Measurements from ENCODE around the gene FBXW10B. TPM values are rescaled to one million over a fixed set of nuclear protein-coding genes. Genes with fewer than 3 reads are reported as not detected.
"Not testable (repeated sequence)": the region's sequence is repeated elsewhere in the genome, so short reads cannot be mapped to it uniquely, and the experiment has no call there.

FBXW10B gene
- total RNA-seq, 1 experiment from 2014 or later = 0.26 TPM

DNA sequence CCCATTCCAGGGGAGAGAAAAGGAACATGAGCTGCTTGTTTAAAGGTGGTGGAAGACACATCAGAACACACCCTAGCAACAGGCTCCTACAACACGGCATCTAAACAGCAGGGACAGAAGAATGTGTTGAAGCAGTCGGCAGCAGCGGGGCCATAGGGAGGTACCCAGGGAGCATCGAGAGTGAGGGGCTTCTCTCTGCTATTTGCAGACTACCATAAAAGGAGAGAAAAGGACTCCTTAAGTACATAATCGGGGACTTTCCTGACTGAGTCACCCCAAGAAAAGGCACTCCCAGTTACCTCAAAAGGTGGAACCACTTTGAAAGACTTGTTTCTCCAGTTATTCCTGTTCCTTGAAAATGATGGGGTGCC is 26.4 kb upstream of the FBXW10B start:
- H3K79me2 ChIP-seq (ENCODE audit: low read length); H3K4me3 ChIP-seq (ENCODE audit: low read length); H3K27ac ChIP-seq (ENCODE audit: low read length); H2AFZ ChIP-seq (ENCODE audit: low read length); H4K20me1 ChIP-seq (ENCODE audit: insufficient read depth, low read depth, low read length); H3K9me2 ChIP-seq (replicated peaks; ENCODE audit: insufficient read depth, low read length); H3K27me3 ChIP-seq (ENCODE audit: low read length); H3K36me3 ChIP-seq (ENCODE audit: insufficient read depth, low read length); H3K9me3 ChIP-seq (ENCODE audit: low read length); H3K4me2 ChIP-seq (ENCODE audit: low read depth, low read length, poor library complexity, severe bottlenecking); H3K9ac ChIP-seq (ENCODE audit: low read length); H3K4me1 ChIP-seq (ENCODE audit: low read length): not testable (repeated sequence)
- peak; percentile 34 for DNase-seq

GRCh38 chr17:15645099-15645941 is 25.8 kb upstream of the FBXW10B start:
- not testable (repeated sequence) for H3K9me2 ChIP-seq (replicated peaks; ENCODE audit: insufficient read depth, low read length); H3K27ac ChIP-seq (ENCODE audit: low read length); H3K9me3 ChIP-seq (ENCODE audit: low read length); H4K20me1 ChIP-seq (ENCODE audit: insufficient read depth, low read depth, low read length); H3K27me3 ChIP-seq (ENCODE audit: low read length); H3K36me3 ChIP-seq (ENCODE audit: insufficient read depth, low read length); H3K4me1 ChIP-seq (ENCODE audit: low read length); H3K4me3 ChIP-seq (ENCODE audit: low read length); H3K9ac ChIP-seq (ENCODE audit: low read length); H3K4me2 ChIP-seq (ENCODE audit: low read depth, low read length, poor library complexity, severe bottlenecking); H2AFZ ChIP-seq (ENCODE audit: low read length); H3K79me2 ChIP-seq (ENCODE audit: low read length)
- peak; percentile 27 for DNase-seq

DNA sequence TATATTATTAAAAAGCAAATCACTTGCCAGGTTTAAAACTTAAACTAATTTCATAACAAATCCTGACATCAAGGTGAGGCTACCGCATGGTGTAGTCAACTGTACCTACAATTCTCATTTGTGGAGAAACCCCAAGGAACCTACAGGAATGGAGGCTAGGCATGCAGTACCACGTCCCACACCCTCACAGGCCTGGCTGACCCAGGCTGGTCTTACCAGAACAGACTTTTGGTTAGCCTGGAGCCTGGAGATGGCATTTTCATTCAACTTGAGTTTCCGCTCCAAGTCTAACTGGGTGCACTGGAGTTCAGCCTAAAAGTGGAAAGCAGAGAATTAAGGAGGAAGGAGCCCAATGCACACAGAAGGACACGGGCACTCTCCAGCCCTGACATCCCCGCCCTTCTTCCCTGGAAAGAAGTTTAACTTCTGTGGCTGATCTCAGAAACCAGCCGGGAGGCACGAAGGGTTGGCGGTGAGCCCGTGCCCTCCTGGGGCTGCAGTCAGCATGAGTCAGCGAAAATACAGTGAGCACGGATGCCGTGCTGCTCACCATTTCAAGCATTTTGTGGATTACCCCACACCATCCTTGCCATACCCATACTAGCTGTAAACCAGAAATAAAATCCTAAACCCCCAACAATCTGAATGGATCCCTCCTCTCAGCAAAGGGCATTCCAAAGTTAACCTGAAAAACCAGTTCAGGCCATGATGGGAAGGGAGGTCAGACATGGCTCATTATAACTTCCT is 23.2 kb upstream of the FBXW10B start:
- H3K9ac ChIP-seq (ENCODE audit: low read length); H4K20me1 ChIP-seq (ENCODE audit: insufficient read depth, low read depth, low read length); H2AFZ ChIP-seq (ENCODE audit: low read length); H3K79me2 ChIP-seq (ENCODE audit: low read length); H3K27ac ChIP-seq (ENCODE audit: low read length); H3K4me2 ChIP-seq (ENCODE audit: low read depth, low read length, poor library complexity, severe bottlenecking); H3K9me2 ChIP-seq (replicated peaks; ENCODE audit: insufficient read depth, low read length); H3K4me1 ChIP-seq (ENCODE audit: low read length); H3K27me3 ChIP-seq (ENCODE audit: low read length); H3K9me3 ChIP-seq (ENCODE audit: low read length); H3K36me3 ChIP-seq (ENCODE audit: insufficient read depth, low read length); H3K4me3 ChIP-seq (ENCODE audit: low read length); DNase-seq: not testable (repeated sequence)

- not testable (repeated sequence) for H3K79me2 ChIP-seq (ENCODE audit: low read length); DNase-seq; H3K4me3 ChIP-seq (ENCODE audit: low read length); H3K9me3 ChIP-seq (ENCODE audit: low read length); H3K9ac ChIP-seq (ENCODE audit: low read length); H3K27me3 ChIP-seq (ENCODE audit: low read length); H3K27ac ChIP-seq (ENCODE audit: low read length); H3K36me3 ChIP-seq (ENCODE audit: insufficient read depth, low read length); H4K20me1 ChIP-seq (ENCODE audit: insufficient read depth, low read depth, low read length); H2AFZ ChIP-seq (ENCODE audit: low read length); H3K4me1 ChIP-seq (ENCODE audit: low read length); H3K4me2 ChIP-seq (ENCODE audit: low read depth, low read length, poor library complexity, severe bottlenecking); H3K9me2 ChIP-seq (replicated peaks; ENCODE audit: insufficient read depth, low read length)
Observed at GRCh38 chr17:15642014-15642413, 22.5 kb upstream of the FBXW10B start.

- not testable (repeated sequence) for H3K9ac ChIP-seq (ENCODE audit: low read length); H3K9me3 ChIP-seq (ENCODE audit: low read length); H3K27me3 ChIP-seq (ENCODE audit: low read length); H3K27ac ChIP-seq (ENCODE audit: low read length); H3K9me2 ChIP-seq (replicated peaks; ENCODE audit: insufficient read depth, low read length); H3K36me3 ChIP-seq (ENCODE audit: insufficient read depth, low read length); DNase-seq; H3K4me2 ChIP-seq (ENCODE audit: low read depth, low read length, poor library complexity, severe bottlenecking); H4K20me1 ChIP-seq (ENCODE audit: insufficient read depth, low read depth, low read length); H3K4me3 ChIP-seq (ENCODE audit: low read length); H3K79me2 ChIP-seq (ENCODE audit: low read length); H2AFZ ChIP-seq (ENCODE audit: low read length); H3K4me1 ChIP-seq (ENCODE audit: low read length)
Observed at GRCh38 chr17:15630930-15631453, 11.5 kb upstream of the FBXW10B start.

GRCh38 chr17:15629991-15630390 is 10.5 kb upstream of the FBXW10B start:
- H3K36me3 ChIP-seq (ENCODE audit: insufficient read depth, low read length); DNase-seq; H3K4me3 ChIP-seq (ENCODE audit: low read length); H2AFZ ChIP-seq (ENCODE audit: low read length); H3K79me2 ChIP-seq (ENCODE audit: low read length); H3K4me2 ChIP-seq (ENCODE audit: low read depth, low read length, poor library complexity, severe bottlenecking); H3K9me3 ChIP-seq (ENCODE audit: low read length); H3K27ac ChIP-seq (ENCODE audit: low read length); H3K4me1 ChIP-seq (ENCODE audit: low read length); H4K20me1 ChIP-seq (ENCODE audit: insufficient read depth, low read depth, low read length); H3K27me3 ChIP-seq (ENCODE audit: low read length); H3K9ac ChIP-seq (ENCODE audit: low read length); H3K9me2 ChIP-seq (replicated peaks; ENCODE audit: insufficient read depth, low read length): not testable (repeated sequence)

DNA sequence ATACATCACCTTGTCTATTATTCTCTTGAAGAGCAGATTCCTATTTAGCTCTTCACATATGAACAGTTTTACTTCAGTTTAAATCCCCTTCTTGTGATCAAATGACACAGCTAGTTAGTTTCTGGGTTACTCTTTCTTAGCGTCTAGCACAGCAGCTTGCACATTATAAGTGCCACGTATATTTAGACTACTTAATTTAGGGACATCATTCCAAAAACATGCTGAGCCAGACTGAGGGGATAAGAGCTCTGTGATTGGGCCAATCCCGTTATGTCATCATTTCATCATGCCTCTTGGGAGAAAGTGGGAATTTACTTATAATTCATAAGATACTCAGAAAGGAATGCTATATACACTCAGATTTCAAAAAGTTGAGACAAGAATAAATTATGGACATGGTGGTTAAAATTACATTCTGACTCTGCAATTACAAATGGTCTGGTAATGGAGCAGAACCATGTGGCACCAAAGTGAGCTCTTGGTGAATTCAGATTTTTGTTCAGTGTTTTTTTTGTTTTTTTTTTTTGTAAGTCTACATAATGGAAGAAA is 4.2 kb upstream of the FBXW10B start:
- H3K27me3 ChIP-seq (ENCODE audit: low read length); H2AFZ ChIP-seq (ENCODE audit: low read length); H3K36me3 ChIP-seq (ENCODE audit: insufficient read depth, low read length); H3K9ac ChIP-seq (ENCODE audit: low read length); H3K4me1 ChIP-seq (ENCODE audit: low read length); H3K9me3 ChIP-seq (ENCODE audit: low read length); DNase-seq; H4K20me1 ChIP-seq (ENCODE audit: insufficient read depth, low read depth, low read length); H3K9me2 ChIP-seq (replicated peaks; ENCODE audit: insufficient read depth, low read length); H3K4me2 ChIP-seq (ENCODE audit: low read depth, low read length, poor library complexity, severe bottlenecking); H3K27ac ChIP-seq (ENCODE audit: low read length); H3K4me3 ChIP-seq (ENCODE audit: low read length); H3K79me2 ChIP-seq (ENCODE audit: low read length): not testable (repeated sequence)

- not testable (repeated sequence) for H3K4me2 ChIP-seq (ENCODE audit: low read depth, low read length, poor library complexity, severe bottlenecking)
Observed at GRCh38 chr17:15623255-15623654, 3.8 kb upstream of the FBXW10B start.

More at GRCh38 chr17:15623255-15623654, 3.8 kb upstream of the FBXW10B start:
- not testable (repeated sequence) for H3K9ac ChIP-seq (ENCODE audit: low read length); H3K36me3 ChIP-seq (ENCODE audit: insufficient read depth, low read length); H3K9me3 ChIP-seq (ENCODE audit: low read length); H3K27me3 ChIP-seq (ENCODE audit: low read length); DNase-seq; H2AFZ ChIP-seq (ENCODE audit: low read length); H3K79me2 ChIP-seq (ENCODE audit: low read length); H3K27ac ChIP-seq (ENCODE audit: low read length); H3K4me1 ChIP-seq (ENCODE audit: low read length); H3K9me2 ChIP-seq (replicated peaks; ENCODE audit: insufficient read depth, low read length); H4K20me1 ChIP-seq (ENCODE audit: insufficient read depth, low read depth, low read length); H3K4me3 ChIP-seq (ENCODE audit: low read length)
